AG04450 (cell line): ENCODE results near the gene PITX2. TPM values are rescaled to one million over a fixed set of nuclear protein-coding genes. Genes with fewer than 3 reads are reported as not detected.

ENCODE experiments used
- CTCF ChIA-PET: fragments of 300-600, 350-600 bp; formaldehyde crosslinking; extraction: SDS; loops from one replicate; lab custom pipeline; 2022; ENCODE audit warnings: antibody characterized with exemption, inconsistent platforms; lab: Charles Lee
- POLR2A ChIA-PET: fragments of 350-600 bp; formaldehyde crosslinking; extraction: SDS; loops from one replicate; lab custom pipeline; 2021; ENCODE audit warnings: antibody characterized with exemption, inconsistent platforms; lab: Yijun Ruan, JAX
- DNase-seq: peaks from one replicate; pipeline ENCODE4 v3.0.0-alpha.2; 2011; ENCODE audit warnings: low read depth, low spot score
- H3K27ac ChIP-seq: one replicate; pipeline ENCODE4 v1.5.1; 2012; ENCODE audit warnings: low read depth, low read length, control low read depth
- H3K27me3 ChIP-seq: one replicate; pipeline ENCODE4 v1.6.0; 2012; ENCODE audit warnings: low read length; ENCODE audit not compliant: control insufficient read depth, insufficient read depth
- H3K4me3 ChIP-seq: 2 replicates; pipeline ENCODE4 v1.5.1; 2011; ENCODE audit warnings: mild to moderate bottlenecking, low read depth, low read length, control low read depth
- H3K9me3 ChIP-seq: 2 replicates; pipeline ENCODE4 v1.5.1; 2012; ENCODE audit warnings: low read length; ENCODE audit not compliant: control insufficient read depth, insufficient read depth
- polyA plus RNA-seq: library from polyadenylated mRNA; depleted of rRNA; stranded (reverse); fragments of >200 nt; gene quantifications from 2 replicates; pipeline ENCODE4 v1.2.3, GENCODE V29; 2011
- TF ChIP-seq, protein P1 (sequence below): IDR thresholded peaks from 2 replicates; pipeline ENCODE4 v1.5.1; 2011; ENCODE audit warnings: low read depth, low read length, control low read depth, inconsistent platforms

The PITX2 gene
- polyA plus RNA-seq, 1 experiment: 0.07 TPM

DNA sequence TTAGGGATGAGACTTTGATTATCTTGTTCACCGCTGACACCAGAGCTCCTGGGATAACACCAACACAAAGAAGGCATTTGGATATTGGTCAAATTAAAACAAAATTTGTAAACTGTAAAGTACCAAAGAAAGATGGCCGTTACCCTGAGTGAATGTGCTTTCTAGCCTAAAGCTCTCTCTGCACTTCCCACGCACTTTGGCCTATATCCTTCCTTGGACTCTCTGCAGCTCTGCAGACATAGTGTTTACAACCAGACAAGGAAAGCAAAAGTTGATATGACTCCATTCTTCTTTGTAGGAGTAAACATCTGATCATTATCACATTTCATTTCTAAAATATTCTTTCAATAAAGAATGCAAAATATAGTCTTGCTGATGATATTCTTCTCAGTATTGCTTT lies 44.8 kb upstream of the PITX2 start:
- no peak for DNase-seq
- Histone ChIP-seq H3K27ac (no peak overlapping the region), H3K4me3 (no peak overlapping the region), H3K27me3 (no peaks in the 10 kb centered on the region), H3K9me3 (no peaks in the 10 kb centered on the region)
- TF ChIP-seq, protein P1, sequence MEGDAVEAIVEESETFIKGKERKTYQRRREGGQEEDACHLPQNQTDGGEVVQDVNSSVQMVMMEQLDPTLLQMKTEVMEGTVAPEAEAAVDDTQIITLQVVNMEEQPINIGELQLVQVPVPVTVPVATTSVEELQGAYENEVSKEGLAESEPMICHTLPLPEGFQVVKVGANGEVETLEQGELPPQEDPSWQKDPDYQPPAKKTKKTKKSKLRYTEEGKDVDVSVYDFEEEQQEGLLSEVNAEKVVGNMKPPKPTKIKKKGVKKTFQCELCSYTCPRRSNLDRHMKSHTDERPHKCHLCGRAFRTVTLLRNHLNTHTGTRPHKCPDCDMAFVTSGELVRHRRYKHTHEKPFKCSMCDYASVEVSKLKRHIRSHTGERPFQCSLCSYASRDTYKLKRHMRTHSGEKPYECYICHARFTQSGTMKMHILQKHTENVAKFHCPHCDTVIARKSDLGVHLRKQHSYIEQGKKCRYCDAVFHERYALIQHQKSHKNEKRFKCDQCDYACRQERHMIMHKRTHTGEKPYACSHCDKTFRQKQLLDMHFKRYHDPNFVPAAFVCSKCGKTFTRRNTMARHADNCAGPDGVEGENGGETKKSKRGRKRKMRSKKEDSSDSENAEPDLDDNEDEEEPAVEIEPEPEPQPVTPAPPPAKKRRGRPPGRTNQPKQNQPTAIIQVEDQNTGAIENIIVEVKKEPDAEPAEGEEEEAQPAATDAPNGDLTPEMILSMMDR: no peak
- POLR2A ChIA-PET: no interaction called here
- CTCF ChIA-PET: no interaction called here

DNA sequence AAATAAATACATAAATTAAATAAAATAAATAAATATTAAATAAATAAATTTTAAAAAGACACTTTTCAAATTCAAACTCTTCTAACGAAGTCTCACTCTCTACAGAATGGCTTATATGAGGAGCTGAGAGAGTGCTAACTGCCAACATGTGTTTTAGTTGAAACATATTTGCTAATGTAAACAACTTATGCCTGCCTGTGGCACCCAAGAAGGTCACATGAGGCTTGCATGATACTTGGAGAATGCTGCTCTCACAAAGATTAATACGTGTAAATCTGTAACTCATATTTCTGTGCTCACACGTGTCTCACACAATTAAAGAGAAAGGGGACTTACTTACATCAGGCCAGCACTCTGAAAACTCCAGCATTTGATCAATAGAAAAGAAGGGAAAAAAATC lies 43.2 kb upstream of the PITX2 start:
- ChIA-PET CTCF (no interaction called here), POLR2A (no interaction called here)
- H3K27me3 ChIP-seq: no peaks in the 10 kb centered on the region
- no peak overlapping the region for H3K27ac ChIP-seq
- H3K9me3 ChIP-seq: no peaks in the 10 kb centered on the region
- TF ChIP-seq, protein P1: no peak
- no peak overlapping the region for H3K4me3 ChIP-seq
- no peak for DNase-seq

DNA sequence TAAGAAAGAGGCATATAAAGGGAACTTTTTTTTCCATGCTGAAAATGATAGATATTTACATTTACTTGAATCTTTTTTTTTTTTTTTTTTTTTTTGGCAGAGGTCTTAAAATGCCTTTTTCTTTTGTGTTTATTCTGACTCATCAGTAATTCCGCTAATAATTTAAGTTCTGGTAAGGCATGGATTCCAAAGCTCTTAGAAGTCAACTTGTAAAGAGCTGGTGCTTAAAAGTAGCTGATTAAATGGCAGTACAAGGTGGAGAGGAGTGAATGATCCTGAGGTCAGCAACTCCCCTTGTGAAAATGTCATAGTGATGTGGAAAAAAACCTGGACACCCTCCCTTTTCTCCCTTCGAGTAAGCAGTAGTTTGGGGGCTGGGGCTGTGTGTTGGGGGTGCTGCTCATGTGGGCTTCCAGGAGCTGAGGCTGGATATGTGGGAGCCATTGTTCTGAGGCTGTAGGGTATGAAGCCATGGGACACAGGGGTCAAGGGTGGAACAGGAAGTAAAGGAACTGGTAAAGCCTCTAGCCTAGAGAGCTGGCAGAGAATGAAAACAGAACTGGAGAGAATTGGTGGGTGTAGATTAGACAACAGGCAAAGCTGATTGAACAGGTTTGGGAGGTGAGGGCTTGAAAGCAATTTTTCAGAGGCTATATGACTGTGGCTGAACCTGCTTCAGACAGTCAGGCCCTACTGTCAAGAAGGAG lies 41.0 kb upstream of the PITX2 start:
- CTCF ChIA-PET: interaction anchor here (0.7 kb wide), 2 partner anchors 17 to 134 kb away, joined by 3 to 5 read pairs; no protein-coding TSS in a partner anchor
- no peak overlapping the region for H3K4me3 ChIP-seq
- H3K27me3 ChIP-seq: no peaks in the 10 kb centered on the region
- H3K9me3 ChIP-seq: no peaks in the 10 kb centered on the region
- H3K27ac ChIP-seq: no peak overlapping the region
- POLR2A ChIA-PET: no interaction called here
- TF ChIP-seq, protein P1: no peak
- no peak for DNase-seq

DNA sequence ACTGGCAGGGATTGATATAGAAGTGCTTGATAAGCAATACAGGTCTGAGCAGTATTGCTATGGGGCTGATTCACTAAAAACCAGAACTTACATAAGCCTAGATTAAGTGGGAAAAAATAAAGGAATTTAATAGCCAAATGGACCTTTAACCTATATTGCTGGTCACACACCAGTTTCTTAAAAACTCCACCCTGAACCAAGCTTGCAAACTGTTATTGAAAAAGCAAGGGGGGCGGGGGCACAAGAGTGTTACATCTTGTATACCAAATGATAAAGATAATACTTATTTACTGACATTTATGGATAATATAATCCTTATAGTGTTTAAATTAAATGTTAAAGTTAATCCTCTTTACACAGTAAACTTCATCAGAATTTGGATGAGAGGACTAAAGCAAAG lies 40.3 kb upstream of the PITX2 start:
- POLR2A ChIA-PET: no interaction called here
- DNase-seq: no peak

DNA sequence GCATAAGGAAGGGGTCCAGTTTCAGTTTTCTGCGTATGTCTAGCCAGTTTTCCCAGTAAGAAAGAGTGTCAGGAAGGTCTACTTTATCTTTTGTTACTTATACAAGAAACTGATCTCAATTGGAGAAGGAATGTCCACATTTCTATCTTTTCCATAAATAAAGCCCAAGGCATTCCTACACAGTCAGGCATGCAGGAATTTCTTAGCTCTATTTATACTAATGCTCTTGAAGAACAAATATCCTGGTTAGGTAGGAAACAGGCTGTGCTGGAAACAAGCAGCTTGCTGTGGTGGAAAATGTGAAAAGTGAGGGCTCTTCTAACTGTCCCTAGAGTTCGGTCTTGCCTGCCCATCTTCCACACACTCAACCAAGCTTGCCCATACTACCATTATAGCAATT lies 37.9 kb upstream of the PITX2 start:
- Histone ChIP-seq H3K27me3 (no peaks in the 10 kb centered on the region), H3K4me3 (no peak overlapping the region), H3K9me3 (no peaks in the 10 kb centered on the region), H3K27ac (no peak overlapping the region)
- DNase-seq: no peak
- POLR2A ChIA-PET: no interaction called here
- CTCF ChIA-PET: no interaction called here
- TF ChIP-seq, protein P1: no peak

More for the DNA sequence above, 40.3 kb upstream of the PITX2 start:
- Histone ChIP-seq H3K9me3 (no peaks in the 10 kb centered on the region), H3K27ac (no peak overlapping the region), H3K27me3 (no peaks in the 10 kb centered on the region), H3K4me3 (no peak overlapping the region)
- TF ChIP-seq, protein P1: no peak
- CTCF ChIA-PET: no interaction called here
